Naive B cell (primary cell): ENCODE results near the gene LDLRAD4. TPM values are rescaled to one million over a fixed set of nuclear protein-coding genes. Genes with fewer than 3 reads are reported as not detected.
"Not testable (repeated sequence)": the region's sequence is repeated elsewhere in the genome, so short reads cannot be mapped to it uniquely, and the experiment has no call there.

ENCODE experiments used
- ATAC-seq, 2 donors: fragments of 150-1000 bp; cut with Tn5 transposase; 2 replicates each; pipeline ENCODE4 v1.10.0; 2021; ENCODE audit warnings: low read depth in 2 of 2, mild to moderate bottlenecking in 2 of 2, moderate library complexity in 2 of 2
- DNase-seq: peaks from one replicate; pipeline ENCODE4 v3.0.0; 2022
- H3K27ac Mint-ChIP-seq, 6 donors: one replicate each; pipeline ENCODE4 v1.8.0; 2020 to 2022; ENCODE audit warnings: mild to moderate bottlenecking in 6 of 6, mixed read lengths in 6 of 6, moderate library complexity in 5 of 6, inconsistent platforms in 2 of 6
- H3K27me3 Mint-ChIP-seq, 3 donors: one replicate each; pipeline ENCODE4 v1.8.0; 2021 to 2022; ENCODE audit warnings: mixed read lengths in 3 of 3, mild to moderate bottlenecking in 1 of 3
- H3K36me3 Mint-ChIP-seq, 2 donors: one replicate each; pipeline ENCODE4 v1.8.0; 2020 to 2022; ENCODE audit warnings: mixed read lengths in 2 of 2, inconsistent platforms in 1 of 2, mild to moderate bottlenecking in 1 of 2
- H3K4me1 Mint-ChIP-seq, 3 donors: one replicate each; pipeline ENCODE4 v1.8.0; 2020 to 2022; ENCODE audit warnings: mixed read lengths in 3 of 3, inconsistent platforms in 1 of 3, mild to moderate bottlenecking in 1 of 3, moderate library complexity in 1 of 3
- H3K4me3 Mint-ChIP-seq, 8 donors: one replicate each; pipeline ENCODE4 v1.8.0; 2020 to 2022; ENCODE audit warnings: mild to moderate bottlenecking in 8 of 8, mixed read lengths in 8 of 8, moderate library complexity in 8 of 8, inconsistent platforms in 2 of 8
- H3K9me3 Mint-ChIP-seq, 7 donors: one replicate each; pipeline ENCODE4 v1.8.0; 2020 to 2022; ENCODE audit warnings: mixed read lengths in 7 of 7, mild to moderate bottlenecking in 5 of 7, inconsistent platforms in 2 of 7, moderate library complexity in 1 of 7
- polyA plus RNA-seq, 6 donors: library from polyadenylated mRNA; unstranded; fragments of 300-500 nt; fragmentation: Illumina TruSeq; gene quantifications; one replicate each; pipeline ENCODE4 v1.2.3, GENCODE V29; 2021; ENCODE audit warnings: low read depth in 6 of 6

The LDLRAD4 gene
- polyA plus RNA-seq, 6 donors from 2014 or later: 6.4 to 16.1 (median 9.2) TPM

DNA sequence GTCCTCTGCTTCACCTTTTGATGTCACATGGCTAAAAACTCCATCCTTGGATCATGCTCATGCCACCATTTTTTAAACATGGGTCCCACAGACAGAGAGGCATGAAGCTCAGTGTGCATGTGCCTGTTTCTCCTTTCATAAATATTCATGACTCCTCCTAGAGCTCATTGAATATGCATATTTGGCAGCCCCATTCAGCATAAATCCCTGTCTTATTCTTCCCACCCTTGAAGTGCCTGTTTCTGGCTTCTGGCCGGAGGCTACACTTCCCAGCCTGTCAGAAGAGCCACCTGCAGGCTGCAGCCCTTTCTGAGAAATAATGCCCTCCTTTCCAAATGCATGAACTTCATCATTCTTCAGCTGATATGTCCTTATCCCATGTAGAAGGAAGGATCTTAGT lies 109.7 kb downstream of the LDLRAD4 start:
- no peaks in the 10 kb centered on the region for H3K27me3 Mint-ChIP-seq
- peaks cover 0 to 7% of the 10 kb centered on the region in 2 donors for H3K36me3 Mint-ChIP-seq
- H3K9me3 Mint-ChIP-seq: peaks cover 0 to 10% (median 7%) of the 10 kb centered on the region in 7 donors
- no peak for ATAC-seq
- DNase-seq: no peak
- peaks cover 6 to 12% (median 8%) of the 10 kb centered on the region in 3 donors for H3K4me1 Mint-ChIP-seq
- peak overlapping the region in 2 of 6 donors; percentile 40 to 69 for H3K27ac Mint-ChIP-seq
- no peak overlapping the region for H3K4me3 Mint-ChIP-seq

DNA sequence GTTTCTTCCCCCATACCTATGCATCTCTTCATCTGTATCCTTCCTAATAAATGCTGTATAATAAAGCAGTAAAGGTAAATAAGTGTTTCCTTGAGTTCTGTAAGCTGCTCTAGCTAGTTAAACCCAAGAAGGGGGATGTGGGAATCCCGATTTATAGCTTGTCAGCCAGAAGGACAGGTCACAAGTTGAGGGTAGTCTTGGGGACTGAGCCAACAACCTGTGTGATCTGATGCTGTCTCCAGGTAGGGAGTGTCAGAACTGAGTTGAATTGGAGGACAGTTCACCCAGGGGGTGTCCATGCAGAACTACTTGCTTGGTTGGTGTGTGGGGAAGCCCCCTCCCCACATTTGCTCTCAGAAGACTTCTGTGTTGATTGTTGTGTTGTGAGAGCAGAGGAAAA lies 112.4 kb downstream of the LDLRAD4 start:
- H3K27me3 Mint-ChIP-seq: no peaks in the 10 kb centered on the region
- no peak overlapping the region for H3K4me3 Mint-ChIP-seq
- peaks cover 9 to 27% (median 13%) of the 10 kb centered on the region in 7 donors for H3K9me3 Mint-ChIP-seq
- peaks cover 5 to 7% of the 10 kb centered on the region in 2 donors for H3K36me3 Mint-ChIP-seq
- no peak overlapping the region for H3K27ac Mint-ChIP-seq
- DNase-seq: no peak
- H3K4me1 Mint-ChIP-seq: peaks cover 6 to 12% (median 8%) of the 10 kb centered on the region in 3 donors
- no peak for ATAC-seq

DNA sequence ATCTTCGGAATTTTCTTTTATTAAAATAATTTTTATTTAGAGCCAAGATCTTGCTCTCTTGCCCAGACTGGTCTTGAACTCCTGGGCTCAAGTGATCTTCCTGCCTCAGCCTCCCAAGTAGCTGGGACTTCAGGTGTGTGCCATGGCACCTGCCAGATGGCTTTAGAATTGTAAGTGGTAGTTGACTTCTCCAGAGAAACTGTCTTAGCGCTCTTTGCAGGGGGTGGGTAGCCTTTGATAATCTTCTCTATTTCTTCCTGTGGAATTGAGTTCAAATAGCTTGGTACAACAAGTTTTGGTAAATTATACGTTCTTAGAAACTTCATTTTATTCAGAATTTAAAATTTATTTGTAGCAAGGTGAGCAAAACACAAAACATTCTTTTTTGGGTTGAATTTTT lies 113.3 kb downstream of the LDLRAD4 start:
- H3K4me1 Mint-ChIP-seq: peaks cover 5 to 9% (median 6%) of the 10 kb centered on the region in 3 donors
- peaks cover 5 to 7% of the 10 kb centered on the region in 2 donors for H3K36me3 Mint-ChIP-seq
- ATAC-seq: no peak
- no peaks in the 10 kb centered on the region for H3K27me3 Mint-ChIP-seq
- peaks cover 9 to 27% (median 13%) of the 10 kb centered on the region in 7 donors for H3K9me3 Mint-ChIP-seq
- H3K27ac Mint-ChIP-seq: no peak overlapping the region
- no peak for DNase-seq
- no peak overlapping the region for H3K4me3 Mint-ChIP-seq

DNA sequence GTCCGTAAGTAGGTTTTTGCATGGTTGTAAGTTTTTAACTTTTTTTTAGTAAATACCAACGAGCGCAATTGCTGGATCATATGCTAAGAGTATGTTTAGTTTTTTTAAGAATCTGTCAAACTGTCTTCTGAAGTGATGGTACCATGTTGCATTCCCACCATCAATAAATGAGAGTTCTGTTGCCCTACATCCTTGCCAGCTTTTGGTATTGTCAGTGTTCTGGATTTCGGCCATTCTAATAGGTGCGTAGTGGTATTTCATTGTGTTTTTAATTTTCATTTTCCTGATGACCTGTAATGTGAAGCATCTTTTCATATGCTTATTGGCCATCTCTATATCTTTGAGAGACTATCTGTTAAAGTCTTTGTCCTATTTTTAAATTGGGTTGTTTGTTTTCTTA lies 114.3 kb downstream of the LDLRAD4 start:
- no peak overlapping the region for H3K4me3 Mint-ChIP-seq
- H3K27me3 Mint-ChIP-seq: no peaks in the 10 kb centered on the region
- DNase-seq: no peak
- peaks cover 0 to 2% (median 0%) of the 10 kb centered on the region in 3 donors for H3K4me1 Mint-ChIP-seq
- no peak for ATAC-seq
- no peak overlapping the region for H3K27ac Mint-ChIP-seq
- H3K9me3 Mint-ChIP-seq: peaks cover 5 to 27% (median 11%) of the 10 kb centered on the region in 7 donors
- peaks cover 0 to 5% of the 10 kb centered on the region in 2 donors for H3K36me3 Mint-ChIP-seq

DNA sequence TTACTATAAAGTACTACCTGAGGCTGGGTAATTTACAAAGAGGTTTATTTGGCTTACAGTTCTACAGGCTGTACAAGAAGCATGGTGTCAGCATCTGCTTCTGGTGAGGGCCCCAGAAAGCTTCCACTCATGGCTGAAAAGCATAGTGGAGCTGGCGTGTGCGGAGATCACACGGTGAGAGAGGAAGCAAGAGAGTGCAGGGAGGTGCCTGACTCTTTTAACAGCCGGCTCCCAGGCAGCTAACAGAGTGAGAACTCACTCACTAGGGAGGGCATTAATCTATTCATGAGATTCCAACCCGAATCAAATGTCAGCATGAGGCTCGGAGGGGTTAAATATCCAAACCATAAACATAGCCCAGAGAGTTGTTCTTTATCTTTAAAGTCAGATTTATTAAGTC lies 117.3 kb downstream of the LDLRAD4 start:
- no peaks in the 10 kb centered on the region for H3K4me1 Mint-ChIP-seq
- peaks cover 0 to 5% of the 10 kb centered on the region in 2 donors for H3K36me3 Mint-ChIP-seq
- ATAC-seq (no peak), DNase-seq (no peak)
- H3K9me3 Mint-ChIP-seq: peaks cover 0 to 21% (median 9%) of the 10 kb centered on the region in 7 donors
- H3K27me3 Mint-ChIP-seq: no peaks in the 10 kb centered on the region
- no peak overlapping the region for H3K4me3 Mint-ChIP-seq
- no peak overlapping the region for H3K27ac Mint-ChIP-seq

DNA sequence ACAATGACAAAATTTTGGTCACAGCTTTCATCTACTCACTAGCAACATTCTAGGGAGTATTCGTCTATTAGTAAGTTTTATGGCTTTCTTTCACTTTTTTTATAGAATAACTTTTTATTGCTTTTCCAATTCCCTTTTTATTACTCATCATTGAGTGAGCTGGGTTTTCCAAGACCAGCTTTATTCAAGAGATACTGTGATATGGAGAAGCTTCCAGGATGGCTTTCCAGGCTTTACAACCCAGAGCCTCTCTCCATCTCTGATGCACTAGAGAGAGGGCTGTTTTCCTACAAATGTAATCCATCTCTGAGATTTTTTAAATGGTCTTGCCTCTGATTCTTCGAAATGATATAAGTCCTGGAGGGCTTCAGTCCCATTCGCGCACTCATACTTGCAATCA lies 118.3 kb downstream of the LDLRAD4 start:
- Mint-ChIP-seq H3K4me1 (no peaks in the 10 kb centered on the region), H3K36me3 (peaks cover 0 to 5% of the 10 kb centered on the region in 2 donors), H3K27me3 (no peaks in the 10 kb centered on the region), H3K27ac (peak overlapping the region in 2 of 6 donors; percentile 0 to 80), H3K4me3 (no peak overlapping the region), H3K9me3 (peaks cover 0 to 24% (median 13%) of the 10 kb centered on the region in 7 donors)
- DNase-seq: no peak
- ATAC-seq: no peak

DNA sequence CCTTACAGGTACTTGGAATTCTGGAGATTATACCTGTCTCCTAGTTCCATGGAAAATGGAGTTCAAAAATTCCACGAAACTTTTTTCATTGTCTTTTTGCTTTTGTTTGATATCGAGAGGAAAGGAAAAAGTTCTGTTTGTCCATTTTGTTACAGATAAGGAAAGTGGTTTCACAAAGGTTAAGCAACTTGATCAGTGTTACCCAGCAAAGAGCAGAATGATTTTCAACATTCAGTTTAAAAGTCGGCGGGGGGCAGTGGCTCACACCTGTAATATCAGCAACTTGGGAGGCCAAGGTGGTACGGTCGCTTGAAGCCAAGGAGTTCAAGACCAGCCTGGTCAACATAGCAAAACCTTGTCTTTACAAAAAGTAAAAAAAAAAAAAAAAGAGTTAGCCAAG lies 118.8 kb downstream of the LDLRAD4 start:
- H3K36me3 Mint-ChIP-seq: peaks cover 0 to 5% of the 10 kb centered on the region in 2 donors
- no peaks in the 10 kb centered on the region for H3K27me3 Mint-ChIP-seq
- H3K4me1 Mint-ChIP-seq: no peaks in the 10 kb centered on the region
- H3K4me3 Mint-ChIP-seq: no peak overlapping the region
- ATAC-seq (no peak), DNase-seq (no peak)
- no peak overlapping the region for H3K27ac Mint-ChIP-seq
- peaks cover 0 to 26% (median 15%) of the 10 kb centered on the region in 7 donors for H3K9me3 Mint-ChIP-seq

DNA sequence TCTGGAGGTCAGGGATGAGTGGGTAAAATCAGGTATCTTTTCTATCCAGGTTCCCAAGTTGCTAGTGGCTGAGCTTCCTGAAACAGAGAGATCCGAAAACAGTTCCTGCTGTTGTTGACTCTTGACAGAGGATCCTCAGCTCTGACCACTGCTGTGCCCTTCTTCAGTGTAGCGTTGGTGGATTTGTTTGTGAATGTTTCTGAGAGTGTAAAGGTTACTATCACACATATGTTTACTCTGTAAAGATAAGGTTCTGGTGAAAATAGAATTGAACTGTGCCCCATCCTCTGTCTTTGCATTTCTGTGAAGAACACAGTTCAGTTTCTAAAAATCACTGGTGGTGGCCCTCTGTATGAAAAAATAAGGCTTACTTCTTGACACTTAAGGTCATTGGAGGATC lies 119.8 kb downstream of the LDLRAD4 start:
- ATAC-seq (no peak), DNase-seq (no peak)
- peak overlapping the region in 1 of 6 donors; percentile 10 for H3K27ac Mint-ChIP-seq
- H3K4me1 Mint-ChIP-seq: no peaks in the 10 kb centered on the region
- peak overlapping the region in 1 of 8 donors; percentile 1 for H3K4me3 Mint-ChIP-seq
- H3K27me3 Mint-ChIP-seq: no peaks in the 10 kb centered on the region
- H3K36me3 Mint-ChIP-seq: peaks cover 0 to 5% of the 10 kb centered on the region in 2 donors
- peaks cover 0 to 34% (median 15%) of the 10 kb centered on the region in 7 donors for H3K9me3 Mint-ChIP-seq

DNA sequence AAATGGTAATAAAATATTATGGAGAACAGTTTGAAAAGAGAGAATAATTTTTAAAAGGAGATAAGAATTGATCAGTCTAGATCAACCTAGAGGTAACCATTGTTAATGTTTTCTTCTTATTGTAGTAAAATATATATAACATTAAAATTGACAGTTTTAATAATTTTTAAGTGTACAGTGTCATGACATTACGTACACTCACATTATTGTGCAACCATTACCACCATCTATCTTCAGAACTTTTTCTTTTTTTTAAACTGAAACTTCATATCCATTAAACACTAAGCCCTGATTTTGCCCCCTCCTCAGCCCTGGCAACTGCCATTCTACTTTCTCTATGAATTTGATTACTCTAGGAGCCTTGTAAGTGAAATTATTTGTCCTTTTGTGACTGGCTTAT lies 121.1 kb downstream of the LDLRAD4 start:
- Mint-ChIP-seq H3K4me3 (no peak overlapping the region), H3K4me1 (no peaks in the 10 kb centered on the region), H3K27me3 (no peaks in the 10 kb centered on the region), H3K9me3 (peaks cover 0 to 27% (median 20%) of the 10 kb centered on the region in 7 donors), H3K36me3 (no peaks in the 10 kb centered on the region), H3K27ac (peak overlapping the region in 1 of 6 donors; percentile 12)
- ATAC-seq (no peak), DNase-seq (no peak)

DNA sequence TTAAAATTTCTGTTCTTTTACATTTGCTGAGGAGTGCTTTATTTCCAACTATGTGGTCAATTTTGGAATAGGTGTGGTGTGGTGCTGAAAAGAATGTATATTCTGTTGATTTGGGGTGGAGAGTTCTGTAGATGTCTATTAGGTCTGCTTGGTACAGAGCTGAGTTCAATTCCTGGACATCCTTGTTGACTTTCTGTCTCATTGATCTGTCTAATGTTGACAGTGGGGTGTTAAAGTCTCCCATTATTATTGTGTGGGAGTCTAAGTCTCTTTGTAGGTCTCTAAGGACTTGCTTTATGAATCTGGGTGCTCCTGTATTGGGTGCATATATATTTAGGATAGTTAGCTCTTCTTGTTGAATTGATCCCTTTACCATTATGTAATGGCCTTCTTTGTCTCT lies 127.9 kb downstream of the LDLRAD4 start:
- peaks cover 9 to 50% (median 39%) of the 10 kb centered on the region in 7 donors for H3K9me3 Mint-ChIP-seq
- DNase-seq, H3K4me1 Mint-ChIP-seq, H3K27me3 Mint-ChIP-seq, H3K36me3 Mint-ChIP-seq, H3K27ac Mint-ChIP-seq, ATAC-seq, H3K4me3 Mint-ChIP-seq: not testable (repeated sequence)

DNA sequence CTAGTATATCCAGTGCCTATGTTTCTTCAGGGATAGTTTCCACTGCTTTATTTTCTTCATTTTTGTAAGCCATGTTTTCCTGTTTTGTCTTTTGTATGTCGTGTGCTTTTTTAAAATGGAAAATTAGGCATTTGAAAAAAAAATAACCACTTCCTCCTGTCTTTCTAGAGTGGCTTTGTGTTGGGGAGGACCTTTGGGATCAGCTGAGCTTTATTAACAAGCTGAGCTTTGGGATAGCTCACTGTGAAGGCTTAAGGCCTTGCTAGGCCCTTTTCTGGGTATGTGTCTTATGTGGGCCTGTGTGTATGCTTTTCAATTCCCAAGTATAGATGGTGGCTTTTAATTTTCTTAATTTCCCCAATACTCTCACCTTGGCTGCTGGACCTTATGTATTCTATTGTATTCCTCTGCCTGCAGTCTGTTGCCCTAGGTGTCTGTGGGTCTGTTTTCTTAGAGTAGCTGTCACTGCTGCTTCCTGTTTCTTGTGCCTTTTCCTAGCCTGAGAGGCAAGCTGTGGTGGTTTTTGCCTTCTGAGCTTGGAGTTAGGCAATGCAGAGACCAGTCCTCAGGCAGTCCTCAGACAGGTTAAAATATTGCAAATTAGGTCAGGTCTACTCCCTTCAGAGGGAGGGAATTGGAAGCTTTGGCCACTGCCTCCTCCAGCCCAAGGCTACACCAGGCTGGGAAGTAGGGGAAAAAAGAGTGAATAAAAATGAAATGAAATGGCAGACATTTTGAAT lies 134.7 kb downstream of the LDLRAD4 start:
- H3K27me3 Mint-ChIP-seq: no peaks in the 10 kb centered on the region
- ATAC-seq (peak in 1 of 2 donors; percentile 53), DNase-seq (no peak)
- peak overlapping the region in 1 of 8 donors; percentile 37 for H3K4me3 Mint-ChIP-seq
- peaks cover 16 to 22% of the 10 kb centered on the region in 2 donors for H3K36me3 Mint-ChIP-seq
- H3K9me3 Mint-ChIP-seq: peaks cover 5 to 49% (median 19%) of the 10 kb centered on the region in 7 donors
- peak overlapping the region in 5 of 6 donors; percentile 2 to 94 (median 71) for H3K27ac Mint-ChIP-seq
- peaks cover 0 to 3% (median 0%) of the 10 kb centered on the region in 3 donors for H3K4me1 Mint-ChIP-seq

DNA sequence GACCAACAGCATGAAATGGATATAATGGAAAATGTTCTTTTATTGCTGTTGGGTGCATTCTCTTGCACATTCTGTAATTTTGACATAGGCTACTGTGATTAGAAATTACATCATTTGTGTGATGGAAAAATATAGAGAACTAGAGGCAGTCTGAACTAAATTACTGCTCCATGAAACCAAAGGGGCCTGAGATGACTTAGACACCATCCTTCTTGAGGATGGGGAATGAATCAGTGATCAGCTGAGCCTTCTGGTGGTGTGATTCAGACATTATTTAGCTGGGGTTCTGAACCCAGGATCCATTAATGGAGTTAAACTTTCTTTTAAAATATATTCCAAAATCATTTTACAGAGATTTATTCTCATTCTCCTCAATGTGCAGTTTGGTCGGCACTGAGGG lies 135.8 kb downstream of the LDLRAD4 start:
- peaks cover 16% of the 10 kb centered on the region in 2 donors for H3K36me3 Mint-ChIP-seq
- H3K27me3 Mint-ChIP-seq: no peaks in the 10 kb centered on the region
- peaks cover 3 to 42% (median 12%) of the 10 kb centered on the region in 7 donors for H3K9me3 Mint-ChIP-seq
- H3K4me3 Mint-ChIP-seq: no peak overlapping the region
- H3K4me1 Mint-ChIP-seq: peaks cover 5 to 8% (median 6%) of the 10 kb centered on the region in 3 donors
- ATAC-seq (no peak), DNase-seq (no peak)
- peak overlapping the region in 1 of 6 donors; percentile 87 for H3K27ac Mint-ChIP-seq

DNA sequence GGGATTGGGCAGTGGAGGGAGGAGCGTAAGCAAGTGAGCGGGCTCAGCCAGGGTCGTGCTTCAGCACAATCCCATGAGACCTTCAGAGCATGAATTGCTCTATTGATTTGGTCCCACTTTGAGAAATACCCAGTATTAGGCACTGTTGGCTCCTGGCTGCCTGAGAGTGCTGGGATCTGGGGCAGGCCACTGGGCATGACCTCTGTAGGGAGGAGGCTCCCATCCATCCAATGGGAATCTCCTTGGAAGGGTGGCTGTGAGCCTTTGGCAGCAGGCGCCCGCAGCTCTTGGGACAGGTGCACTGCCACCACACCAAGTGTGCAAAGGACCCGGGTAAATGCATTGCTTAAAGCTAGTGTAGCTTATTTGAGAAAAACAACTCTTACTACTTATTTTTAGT lies 137.5 kb downstream of the LDLRAD4 start:
- H3K9me3 Mint-ChIP-seq: peaks cover 0 to 26% (median 6%) of the 10 kb centered on the region in 7 donors
- no peak overlapping the region for H3K4me3 Mint-ChIP-seq
- no peaks in the 10 kb centered on the region for H3K27me3 Mint-ChIP-seq
- H3K4me1 Mint-ChIP-seq: peaks cover 5 to 12% (median 6%) of the 10 kb centered on the region in 3 donors
- peaks cover 16% of the 10 kb centered on the region in 2 donors for H3K36me3 Mint-ChIP-seq
- H3K27ac Mint-ChIP-seq: no peak overlapping the region
- ATAC-seq (no peak), DNase-seq (no peak)

DNA sequence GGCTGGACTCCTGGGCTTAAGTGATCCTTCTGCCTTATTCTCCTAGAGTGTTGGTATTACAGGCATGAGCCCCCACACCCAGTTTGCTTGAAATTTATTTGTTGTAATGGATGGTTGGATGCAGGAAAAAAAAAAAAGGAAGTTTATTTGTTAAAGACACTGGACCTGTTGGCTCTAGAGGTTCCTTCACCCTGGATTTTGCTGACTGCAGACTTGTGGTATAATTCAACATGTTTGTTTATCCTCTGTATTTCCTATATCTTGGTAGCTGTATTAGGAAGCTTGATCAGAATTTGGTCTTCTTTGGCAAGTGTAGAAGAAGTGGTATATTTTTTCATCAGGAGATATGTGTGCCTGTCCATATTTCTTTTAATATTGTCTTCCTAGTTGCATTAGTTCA lies 138.7 kb downstream of the LDLRAD4 start:
- no peak for ATAC-seq
- H3K4me1 Mint-ChIP-seq: peaks cover 5 to 12% (median 6%) of the 10 kb centered on the region in 3 donors

More for the DNA sequence above, 138.7 kb downstream of the LDLRAD4 start:
- Mint-ChIP-seq H3K27ac (peak overlapping the region in 2 of 6 donors; percentile 14 to 29), H3K36me3 (peaks cover 12% of the 10 kb centered on the region in 2 donors), H3K27me3 (no peaks in the 10 kb centered on the region), H3K4me3 (no peak overlapping the region), H3K9me3 (peaks cover 0 to 13% (median 6%) of the 10 kb centered on the region in 7 donors)
- DNase-seq: no peak
